ENCODE data around the gene RBM26.

- no peak for TF ChIP-seq CTCF (IDR thresholded peaks at IDR 0.05; ENCODE audit: low read depth, low read length, missing input control)
- TF ChIP-seq REST (IDR thresholded peaks at IDR 0.05): no peak
- TF ChIP-seq YY1 (IDR thresholded peaks at IDR 0.05): no peak
- no peak for TF ChIP-seq MAX (IDR thresholded peaks at IDR 0.05)
- TF ChIP-seq ZBTB33 (IDR thresholded peaks at IDR 0.05): no peak
- no peak for TF ChIP-seq GABPA (IDR thresholded peaks at IDR 0.05 in 1 of 2, conservative IDR thresholded peaks at IDR 0.05 in 1 of 2)
- no peak for TF ChIP-seq RAD21 (IDR thresholded peaks at IDR 0.05)
- no peak for TF ChIP-seq HNF4G (IDR thresholded peaks at IDR 0.05)
- TF ChIP-seq RXRA (IDR thresholded peaks at IDR 0.05): no peak
- no peak for TF ChIP-seq JUND (IDR thresholded peaks at IDR 0.05)
- TF ChIP-seq ATF3 (IDR thresholded peaks at IDR 0.05): no peak
- no peak for TF ChIP-seq FOXA2 (IDR thresholded peaks at IDR 0.05)
- no peak for TF ChIP-seq EGR1 (IDR thresholded peaks at IDR 0.05; ENCODE audit: low read depth in 2 of 2)
These were observed 3.9 kb downstream of the RBM26 start for GRCh38 chr13:79402074-79402635.
